Putamen (tissue), 1 donor: ENCODE data around the gene FHOD3.
"Not testable (repeated sequence)": the region's sequence is repeated elsewhere in the genome, so short reads cannot be mapped to it uniquely, and the experiment has no call there.

Experiments used
- DNase-seq: peaks from one replicate; pipeline ENCODE4 v3.0.0-alpha.2; 2016; ENCODE audit warnings: low spot score

FHOD3 gene

DNA sequence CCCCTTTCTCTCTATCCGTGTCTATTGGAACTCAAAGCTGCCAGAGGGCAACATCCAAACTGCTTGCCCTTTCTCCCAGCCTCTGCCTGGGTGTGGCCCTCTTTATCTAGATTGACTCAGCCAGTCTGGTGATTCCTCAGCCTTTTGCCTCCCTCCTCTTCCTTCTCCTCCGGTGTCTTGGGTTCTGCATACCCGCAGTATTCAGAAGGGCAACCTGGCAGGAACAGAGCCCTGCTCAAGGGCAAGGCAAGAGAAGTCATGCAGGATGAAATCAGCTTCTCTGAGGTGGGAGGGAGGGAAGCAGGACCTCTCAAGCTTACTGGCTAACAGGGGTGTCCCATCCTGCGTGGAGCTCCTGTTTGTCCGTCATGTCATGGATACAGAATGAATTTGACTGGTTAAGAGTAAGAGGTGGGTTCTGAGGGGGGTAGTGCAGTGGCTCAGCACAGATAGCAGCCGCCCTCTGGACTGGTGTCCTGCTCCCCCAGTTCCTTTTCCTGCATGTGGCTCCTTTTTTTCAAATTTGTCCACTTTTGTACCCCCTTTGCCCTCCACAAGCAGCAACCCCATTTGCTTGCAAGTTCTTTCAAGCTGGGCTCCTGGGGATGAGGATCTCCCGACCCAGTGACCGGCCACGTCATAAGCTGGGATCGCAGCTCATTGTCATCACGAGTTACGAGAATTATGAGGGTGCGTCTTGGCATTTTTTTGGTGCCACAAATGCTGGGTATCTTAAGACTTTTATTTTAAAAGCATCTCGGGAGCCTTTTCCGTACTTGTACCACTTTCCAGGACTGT, 154.1 kb downstream of the FHOD3 start:
- no peak for DNase-seq

DNA sequence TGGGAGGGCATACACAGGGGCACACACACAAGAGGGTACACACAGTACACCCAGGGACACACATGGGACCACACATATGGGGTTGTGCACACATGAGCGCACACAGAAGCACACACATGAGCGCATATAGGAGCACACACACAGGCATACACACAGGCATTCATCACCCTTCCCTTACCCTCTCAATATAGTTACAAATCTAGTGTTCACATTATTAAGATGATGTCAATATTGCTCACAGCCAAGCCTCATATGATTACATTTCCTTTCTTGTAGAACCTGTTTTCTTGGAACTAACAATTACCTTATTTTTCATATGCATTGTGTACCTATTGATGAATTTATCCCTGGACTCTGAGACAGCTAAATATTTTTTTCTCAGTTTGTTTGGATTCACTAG, 156.7 kb downstream of the FHOD3 start:
- DNase-seq, result no peak

DNA sequence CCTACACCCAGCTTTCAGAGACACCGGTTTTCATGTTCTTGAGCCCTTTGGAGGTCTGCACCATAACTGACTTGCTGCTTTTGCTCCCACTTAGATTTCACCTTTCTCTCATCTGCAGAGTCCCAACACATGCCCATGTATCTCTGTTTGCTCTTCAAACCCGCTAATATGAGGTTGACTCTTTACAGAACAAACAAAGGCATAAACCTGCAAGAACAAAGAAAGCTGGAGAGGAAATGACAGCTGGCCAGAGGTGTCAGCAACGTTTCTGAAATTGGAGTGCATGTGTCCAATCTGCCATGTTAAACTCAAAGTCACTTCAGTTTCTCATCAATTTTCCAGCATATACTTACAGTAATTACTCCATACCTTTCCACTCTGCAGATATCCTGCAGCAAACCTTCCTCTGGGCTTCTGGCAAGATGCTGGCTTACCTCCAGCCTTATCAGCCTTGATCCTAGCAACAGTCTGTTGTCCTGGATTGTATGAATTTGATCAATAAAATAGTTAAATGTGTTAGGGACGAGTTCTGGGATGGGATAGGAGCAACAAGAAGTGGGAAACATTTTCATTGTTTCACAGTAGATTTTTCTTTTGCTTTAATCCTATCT, 157.4 kb downstream of the FHOD3 start:
- no peak for DNase-seq

DNA sequence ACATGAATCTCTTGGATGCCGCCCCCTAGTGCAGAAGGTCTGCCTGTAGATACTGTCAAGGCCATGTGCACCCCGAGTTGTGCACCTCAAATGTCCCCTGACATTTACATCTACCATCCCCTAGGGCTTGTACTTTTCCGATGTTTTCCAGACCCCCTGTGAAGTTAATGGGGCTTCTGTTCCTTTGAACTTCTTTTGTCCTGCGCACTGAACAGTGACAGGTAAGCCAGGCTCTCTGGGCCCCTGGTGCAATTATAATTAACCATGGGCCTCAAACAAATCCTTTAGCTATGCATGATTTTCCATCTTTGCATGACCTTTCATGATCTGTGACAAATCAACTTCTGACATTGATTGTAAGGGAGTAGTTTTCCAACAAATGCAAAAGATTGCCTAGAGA, 158.4 kb downstream of the FHOD3 start:
- no peak for DNase-seq

DNA sequence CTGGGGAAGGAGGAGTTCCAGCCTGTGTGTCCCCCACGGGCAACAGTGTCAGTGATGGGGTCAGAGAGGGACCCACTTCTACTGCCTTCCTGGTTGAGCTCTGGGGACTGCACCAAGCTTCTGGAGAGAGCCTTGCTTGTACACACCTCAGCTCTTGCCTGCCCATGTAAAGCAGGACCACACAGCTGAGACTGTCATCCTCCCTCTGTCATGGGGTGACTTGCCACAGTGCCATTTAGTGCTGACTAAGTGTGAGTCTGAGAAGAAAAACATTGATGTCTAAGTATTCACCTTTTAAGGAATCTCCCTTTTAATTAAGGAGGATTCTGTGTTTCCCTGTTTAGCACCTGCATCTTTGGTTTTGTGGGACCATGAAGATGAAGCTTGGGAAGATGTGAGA, 159.1 kb downstream of the FHOD3 start:
- no peak for DNase-seq

DNA sequence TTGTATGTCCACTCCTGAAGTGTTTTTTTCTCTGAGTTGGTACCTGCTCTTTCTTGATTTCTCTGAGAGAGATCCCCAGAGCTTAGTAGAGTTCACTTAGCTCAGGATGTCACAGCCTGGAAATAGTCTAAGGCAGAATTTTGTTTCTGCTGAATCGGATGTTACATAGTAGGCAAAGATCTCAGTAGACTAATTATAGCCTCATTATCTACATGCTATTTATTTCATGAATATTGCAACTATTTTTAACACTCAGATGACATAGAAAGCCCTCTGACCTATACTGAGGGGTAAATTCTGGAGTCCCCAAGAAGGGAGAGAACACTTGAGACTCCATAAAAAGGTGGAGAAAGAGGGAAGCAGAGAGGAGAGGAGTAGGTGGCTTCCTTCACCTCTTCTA, 160.2 kb downstream of the FHOD3 start:
- no peak for DNase-seq

DNA sequence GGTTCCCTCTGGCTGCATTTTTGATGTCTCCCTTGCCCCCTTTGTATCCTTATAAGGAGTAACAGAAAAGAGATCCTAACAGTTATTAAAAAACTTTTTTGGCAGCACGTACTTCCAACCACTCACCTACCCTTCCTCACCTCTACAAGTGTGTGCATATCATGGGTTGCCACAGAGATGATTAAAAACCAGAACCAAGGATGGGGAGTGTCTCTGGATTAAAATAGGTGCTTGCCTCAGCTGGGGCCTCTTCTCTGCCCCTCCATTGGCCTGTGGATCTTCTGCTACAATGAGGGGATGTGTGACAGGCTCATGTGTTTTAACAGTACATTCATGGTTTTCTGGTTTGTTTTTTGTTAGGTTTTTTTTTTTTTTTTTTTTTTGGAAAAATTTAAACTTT, 160.8 kb downstream of the FHOD3 start:
- no peak for DNase-seq

DNA sequence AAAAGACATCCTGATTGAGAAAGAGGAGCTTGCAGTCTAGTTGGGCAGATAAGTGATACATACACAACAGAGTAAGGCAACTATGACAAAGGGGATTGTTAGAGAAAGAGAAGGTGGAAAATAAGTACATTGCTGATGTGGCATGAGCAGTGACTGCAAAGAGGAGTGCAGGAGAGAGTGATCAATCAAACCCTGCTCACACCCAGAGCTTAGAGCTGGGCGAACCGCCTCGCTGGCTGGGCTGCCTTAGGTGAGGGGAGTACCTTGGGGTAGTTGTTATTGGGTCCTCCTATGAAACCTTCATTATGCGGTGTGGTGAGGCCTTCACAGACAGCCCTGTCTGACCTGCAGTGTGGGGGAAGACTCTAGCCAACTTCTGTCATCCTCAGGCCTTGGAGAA, 161.7 kb downstream of the FHOD3 start:
- no peak for DNase-seq

DNA sequence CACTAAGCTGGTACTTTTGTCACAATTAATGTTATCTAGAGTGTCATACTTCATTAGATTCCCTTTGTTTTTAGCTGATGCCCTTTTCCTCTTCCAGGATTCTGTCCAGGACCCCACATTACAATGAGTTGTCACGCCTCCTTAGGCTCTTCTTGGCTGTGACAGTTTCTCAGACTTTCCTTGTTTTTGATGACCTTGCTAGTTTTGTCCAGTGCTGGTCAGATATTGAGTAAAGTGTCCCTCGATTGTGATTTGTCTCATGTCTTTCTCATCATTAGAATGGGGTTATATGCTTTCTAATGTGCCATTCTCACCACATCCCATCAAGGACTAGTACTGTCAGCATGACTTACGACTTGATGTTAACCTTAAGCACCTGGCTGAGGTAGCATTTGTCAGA, 162.3 kb downstream of the FHOD3 start:
- DNase-seq, result no peak

DNA sequence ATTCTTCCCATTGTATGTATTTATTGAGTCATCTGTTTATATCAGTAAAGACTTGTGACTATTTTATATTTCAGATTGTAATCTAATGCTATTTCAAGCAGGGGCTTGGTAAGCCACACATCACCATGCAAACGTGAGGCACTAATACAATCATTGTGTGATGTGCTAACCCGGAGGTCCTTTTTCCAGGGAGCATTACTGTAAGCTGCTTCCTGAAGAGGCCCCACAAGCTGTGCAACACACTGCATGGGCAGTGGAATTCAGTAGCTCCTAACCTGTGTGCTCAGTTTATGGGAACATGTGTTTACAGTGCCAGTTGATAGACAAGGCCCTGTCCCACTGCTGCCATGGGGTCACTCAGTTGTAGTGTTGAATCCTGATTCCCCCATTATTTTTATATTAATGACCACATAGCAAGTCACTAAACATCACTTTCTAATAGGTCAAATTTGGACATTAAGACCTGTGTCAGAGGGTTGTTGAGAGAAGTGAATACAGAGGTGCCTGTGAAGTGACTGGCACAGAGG, 162.9 kb downstream of the FHOD3 start:
- no peak for DNase-seq

DNA sequence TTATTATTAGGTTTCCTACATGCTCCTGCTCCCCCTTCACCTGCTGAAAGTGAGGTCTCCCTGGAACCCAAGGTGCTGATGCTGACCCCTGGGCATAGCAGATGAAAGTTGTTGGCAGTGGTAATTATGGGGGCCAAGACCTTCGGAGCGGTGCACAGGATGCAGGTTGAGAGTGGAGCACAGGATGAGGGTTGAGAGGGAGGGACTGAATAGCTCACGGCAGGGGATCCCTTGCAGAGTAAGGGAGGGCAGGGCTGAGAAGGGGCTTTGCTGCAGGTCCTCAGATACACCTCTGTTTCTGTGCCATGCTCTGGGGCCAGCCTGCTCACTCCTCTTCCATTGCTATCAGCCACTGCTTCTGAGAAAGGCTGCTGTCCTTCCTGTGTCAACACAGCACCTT, 163.3 kb downstream of the FHOD3 start:
- DNase-seq, result no peak

DNA sequence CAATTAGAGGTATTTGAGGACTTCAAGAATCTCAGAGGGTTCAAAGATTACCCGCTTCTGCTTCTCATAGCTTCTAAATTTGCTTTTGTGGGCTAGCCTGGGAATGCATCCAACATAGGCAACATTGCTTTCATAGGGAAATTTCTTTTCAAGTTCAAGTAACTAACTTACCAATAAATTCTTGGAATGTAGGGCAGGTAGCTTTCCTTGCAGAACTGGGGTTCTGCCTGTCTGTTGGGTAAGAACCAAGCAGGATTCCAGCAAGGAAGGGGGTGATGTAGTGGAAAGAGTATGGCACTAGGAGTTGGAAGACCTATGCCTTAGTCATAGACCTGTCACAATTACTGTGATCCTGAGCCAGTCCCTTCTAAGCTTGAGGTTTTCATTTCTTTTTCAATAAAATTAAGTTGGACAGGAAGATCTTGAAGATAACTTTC, 164.1 kb downstream of the FHOD3 start:
- no peak for DNase-seq

DNA sequence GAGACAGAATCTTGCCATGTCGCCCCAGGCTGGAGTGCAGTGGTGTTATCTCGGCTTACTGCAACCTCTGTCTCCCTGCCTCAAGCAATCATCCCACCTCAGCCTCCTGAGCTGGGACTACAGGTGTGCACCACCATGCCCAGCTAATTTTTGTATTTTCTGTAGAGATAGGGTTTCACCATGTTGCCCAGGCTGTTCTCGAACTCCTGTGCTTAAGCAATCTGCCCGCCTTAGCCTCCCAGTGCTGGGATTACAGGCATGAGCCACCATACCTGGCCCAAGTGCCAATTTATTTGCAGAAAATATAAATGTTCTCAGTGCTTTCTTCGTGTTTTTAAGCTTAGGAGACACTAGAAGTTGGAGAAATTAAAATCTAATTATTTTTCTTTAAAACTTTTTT, 166.0 kb downstream of the FHOD3 start:
- DNase-seq, result not testable (repeated sequence)

DNA sequence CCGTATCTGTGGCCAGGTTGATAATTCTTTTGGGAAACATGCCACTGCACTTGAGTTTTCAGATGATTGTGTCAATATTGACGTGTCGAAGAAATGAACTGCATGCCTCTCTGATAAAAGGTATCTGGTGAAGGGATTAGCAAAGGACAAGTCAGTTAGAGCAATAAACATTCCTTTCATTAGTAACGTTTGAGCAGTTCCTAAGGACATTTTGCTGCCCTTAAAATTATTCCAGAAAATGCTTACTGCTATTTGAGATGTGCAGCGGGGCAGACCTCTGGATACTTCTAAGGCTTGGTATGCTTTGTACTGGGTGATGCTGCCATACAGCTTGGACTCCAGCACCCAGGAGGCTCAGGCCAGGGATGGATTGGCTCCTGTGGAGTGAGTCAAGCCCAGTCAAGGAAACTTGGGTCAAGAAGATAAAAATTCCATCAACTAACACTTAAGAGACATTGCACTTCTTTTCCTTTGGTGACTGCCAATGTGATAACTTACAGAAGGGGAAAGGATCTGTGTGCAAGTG, 166.7 kb downstream of the FHOD3 start:
- no peak for DNase-seq

DNA sequence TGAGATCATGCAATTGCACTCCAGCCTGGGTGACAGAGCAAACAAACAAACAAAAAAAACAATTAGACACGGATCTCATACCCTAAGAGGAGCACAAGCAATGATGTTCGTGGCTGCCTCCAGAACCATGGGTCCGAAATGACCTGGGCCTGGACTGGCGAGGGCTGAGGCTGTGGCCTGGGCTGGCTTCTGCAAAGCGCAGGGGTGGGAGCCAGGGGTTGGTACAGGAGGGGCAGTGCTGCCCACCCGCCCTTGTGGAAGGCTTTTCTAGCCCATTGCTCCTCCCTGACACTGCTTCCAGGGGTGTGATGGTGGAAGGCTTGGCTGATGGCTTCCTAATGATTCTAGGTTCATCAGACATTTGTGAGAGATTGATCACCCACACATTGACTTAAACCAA, 167.8 kb downstream of the FHOD3 start:
- DNase-seq, result no peak

DNA sequence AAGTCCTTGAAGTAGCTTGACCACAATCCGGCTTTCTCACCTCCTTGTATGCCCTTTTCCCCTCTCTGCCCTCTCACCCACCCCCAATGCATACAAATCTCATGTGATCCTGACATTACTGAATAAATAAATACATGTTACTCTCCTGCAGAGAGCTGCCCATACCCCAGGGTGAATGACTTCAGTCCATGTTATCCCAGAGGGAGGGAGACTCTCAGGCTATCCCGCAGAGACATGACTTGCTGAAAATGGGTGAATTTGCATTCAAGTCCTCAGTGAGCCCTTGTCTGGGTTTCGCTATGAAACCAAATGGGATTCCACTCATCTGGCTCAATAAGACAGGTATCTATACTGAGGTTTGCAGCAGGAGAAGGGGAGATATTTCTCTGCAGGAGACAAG, 168.5 kb downstream of the FHOD3 start:
- no peak for DNase-seq

DNA sequence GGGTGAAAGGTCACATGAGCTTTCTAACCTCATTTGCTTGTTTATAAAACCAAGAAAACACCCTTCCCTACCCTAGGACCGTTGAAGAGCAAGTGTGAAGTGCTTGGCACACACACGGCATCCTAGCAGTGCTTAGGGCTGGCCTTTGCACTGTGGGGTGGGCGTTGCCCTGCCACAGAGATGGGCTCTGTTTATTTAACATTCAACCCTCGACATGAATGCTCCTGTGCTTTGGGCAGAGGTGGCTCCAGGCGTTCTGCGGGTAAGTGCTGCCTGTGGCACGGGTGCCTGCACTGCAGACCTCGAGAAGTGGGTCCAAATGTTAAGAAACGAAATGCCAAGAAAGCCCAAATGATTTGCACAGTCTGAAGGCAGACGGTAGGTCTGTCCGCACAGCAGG, 170.1 kb downstream of the FHOD3 start:
- no peak for DNase-seq

DNA sequence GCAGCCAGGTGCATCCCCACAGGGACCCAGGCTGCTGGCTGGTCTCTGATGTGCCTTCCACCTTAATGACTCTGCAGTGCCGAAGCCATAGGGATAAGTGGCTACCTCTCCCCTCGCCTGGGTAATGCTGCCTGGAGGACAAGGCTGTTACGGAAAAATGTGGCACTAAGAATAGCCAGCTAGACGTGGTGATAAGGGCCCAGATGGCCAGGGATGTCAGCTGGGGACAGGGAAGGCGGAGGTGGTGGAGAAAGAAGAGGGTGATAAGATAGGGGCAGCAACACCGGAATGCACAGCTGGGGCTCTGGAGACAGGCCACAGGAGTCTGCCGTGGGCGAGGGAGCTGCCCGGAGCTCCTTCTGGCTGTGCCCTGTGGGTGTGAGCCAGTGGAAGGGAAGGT, 170.6 kb downstream of the FHOD3 start:
- no peak for DNase-seq

DNA sequence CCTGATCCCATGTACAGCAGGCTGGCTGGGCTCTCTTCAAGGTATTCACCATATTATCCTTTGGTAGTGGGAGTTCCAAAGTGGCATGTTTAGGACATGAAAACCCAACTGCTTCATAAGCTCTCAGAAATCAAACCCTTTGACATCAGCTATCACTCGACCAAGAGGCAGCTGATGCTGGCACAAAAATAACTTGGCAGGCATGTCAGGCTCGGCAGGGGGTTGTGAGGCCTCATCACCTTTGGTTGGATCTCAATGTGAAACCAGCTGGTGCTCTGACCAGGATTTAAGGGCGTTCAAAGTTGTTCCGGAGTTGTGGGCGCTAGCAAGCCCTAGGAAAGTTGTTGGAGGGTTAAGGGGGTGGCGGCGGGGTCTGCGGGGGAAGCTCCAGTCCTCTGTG, 171.9 kb downstream of the FHOD3 start:
- DNase-seq, result no peak

DNA sequence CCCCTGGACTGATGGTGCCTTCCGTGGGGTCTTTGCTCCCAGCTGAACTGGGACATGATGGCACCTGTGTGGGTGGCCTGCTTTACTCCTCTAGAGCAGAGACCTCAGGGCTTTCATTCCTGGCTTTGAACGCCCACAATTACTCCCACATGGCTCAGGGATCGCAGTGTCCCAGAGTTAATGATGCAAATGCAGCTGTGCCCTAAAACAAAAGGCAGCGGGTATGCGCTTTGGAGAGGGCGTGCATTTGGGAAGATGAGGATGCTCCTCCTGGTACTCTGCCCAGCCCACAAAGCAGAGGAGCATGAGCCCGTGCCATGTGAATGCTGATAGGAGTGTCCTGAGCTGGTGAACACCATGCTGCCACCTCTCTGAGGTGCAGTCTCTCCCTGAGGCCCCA, 173.4 kb downstream of the FHOD3 start:
- peak; percentile 9 for DNase-seq

DNA sequence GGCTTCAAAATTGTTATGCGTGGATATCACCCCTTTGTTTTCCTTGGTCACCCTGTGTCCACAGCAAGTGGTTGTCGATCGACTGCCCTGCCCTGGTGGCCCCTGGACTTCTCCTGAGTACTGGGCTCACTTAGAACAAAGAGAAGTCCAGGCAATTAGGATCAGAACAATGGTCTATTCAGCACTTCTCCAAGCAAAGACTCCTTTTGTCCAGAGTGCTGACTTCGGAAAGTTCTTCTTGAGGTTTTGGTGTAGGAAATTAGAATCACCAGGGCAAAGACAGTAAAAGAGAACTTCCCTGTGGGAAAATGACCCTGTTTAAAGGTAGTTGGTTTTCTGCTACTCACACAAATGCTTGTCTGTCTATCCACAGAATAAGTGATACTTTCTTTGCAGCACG, 173.9 kb downstream of the FHOD3 start:
- no peak for DNase-seq

DNA sequence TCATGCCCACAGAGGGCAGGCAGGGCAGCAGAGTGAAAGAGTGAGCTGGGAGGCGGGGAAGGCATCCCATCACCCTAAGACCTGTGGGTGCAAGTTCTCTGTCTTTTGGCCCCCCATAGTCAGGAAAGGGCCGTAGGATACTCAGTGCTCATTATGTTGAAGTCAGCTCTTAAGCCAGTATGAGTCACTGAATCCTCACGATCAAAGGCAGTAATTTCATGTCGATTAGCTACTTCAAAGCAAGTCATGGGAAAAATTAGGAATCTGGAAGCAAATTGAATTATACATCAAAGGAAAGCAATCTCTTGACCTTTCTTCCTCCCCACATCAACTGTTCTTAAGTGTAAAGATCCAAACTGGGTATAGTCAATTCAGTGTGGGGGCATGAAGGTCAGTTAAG, 178.9 kb downstream of the FHOD3 start:
- no peak for DNase-seq

DNA sequence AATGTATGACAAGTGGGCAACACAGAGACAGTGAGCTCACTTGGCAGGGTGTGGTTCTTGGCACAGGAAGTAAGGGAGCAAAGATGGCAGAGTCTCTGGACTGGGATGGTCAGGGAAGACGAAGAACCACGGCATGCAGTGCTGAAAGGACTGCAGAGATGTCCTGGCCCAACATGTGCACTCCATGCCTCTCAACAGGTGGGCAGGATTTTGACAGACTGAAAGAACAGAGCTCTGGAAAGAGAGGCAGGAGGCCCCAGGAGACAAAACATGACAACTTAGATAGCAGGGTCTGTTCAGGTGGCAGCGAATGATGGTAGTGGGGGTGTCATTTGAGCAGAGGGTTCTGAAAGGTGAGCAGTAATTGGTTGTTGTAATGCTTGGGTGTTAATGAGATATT, 180.3 kb downstream of the FHOD3 start:
- DNase-seq, result no peak
